Activated CD4-positive, CD25-positive, alpha-beta regulatory T cell treated with anti-CD3 and anti-CD28 coated beads, Interleukin-2, amount 50 U/mL, for 72 hours (primary cell): ENCODE data around the gene TTC9B.
A peak's percentile ranks its signal among the peaks of the same experiment; 100 is the strongest.

Source experiments
- DNase-seq: peaks from one replicate; pipeline ENCODE4 v3.0.0; 2021

TTC9B gene

DNA sequence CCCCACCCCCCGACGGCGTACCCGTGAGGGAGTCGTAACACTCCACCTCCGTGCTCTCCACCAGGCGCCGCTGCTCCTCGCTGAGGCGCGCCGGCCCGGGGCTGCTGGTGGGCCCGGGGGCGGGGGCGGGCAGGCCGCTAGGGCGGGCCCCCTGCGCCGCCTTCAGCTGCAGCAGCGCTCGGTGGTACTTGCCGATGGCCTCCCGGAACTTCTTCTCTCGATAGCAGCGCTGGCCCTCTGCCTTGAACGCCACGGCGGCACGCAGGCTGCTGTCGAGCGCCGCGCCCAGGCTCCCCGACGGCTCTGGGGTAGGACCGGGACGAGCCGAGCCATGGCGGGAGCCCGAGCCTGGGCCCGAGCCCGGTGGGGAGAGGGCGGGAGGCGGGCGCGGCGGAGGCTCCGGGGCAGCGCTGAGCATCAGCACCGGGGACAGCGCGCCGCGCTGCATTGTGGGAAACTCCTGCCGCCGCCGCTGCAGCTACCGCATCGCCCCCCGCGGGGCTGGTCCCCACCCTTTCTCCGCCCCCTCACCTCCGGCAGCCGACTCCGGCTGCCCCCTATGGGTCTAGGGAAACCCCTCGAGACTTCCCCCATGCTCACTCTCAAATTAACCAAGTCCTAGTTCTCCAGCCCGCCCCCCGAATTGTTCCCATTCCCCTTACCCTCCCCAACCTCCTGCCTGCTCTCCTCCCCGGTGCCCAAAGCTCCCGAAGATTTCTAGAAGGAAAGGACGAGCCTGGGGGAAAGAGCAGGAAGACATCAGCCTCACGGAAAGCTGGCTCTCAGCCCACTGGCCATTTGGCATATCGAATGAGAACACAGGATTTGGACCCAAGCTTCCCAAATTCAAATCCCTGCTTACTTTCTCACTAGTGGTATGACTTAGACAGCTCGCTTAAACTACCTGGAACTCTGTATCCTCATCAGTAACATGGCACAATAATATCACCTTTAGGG is at the start of gene TTC9B:
TTC9B (minus strand) TSS at position 451 of the 957 bp plus-strand sequence; CDS start at position 448, 3 bp downstream.
- DNase-seq: peak; percentile 64

DNA sequence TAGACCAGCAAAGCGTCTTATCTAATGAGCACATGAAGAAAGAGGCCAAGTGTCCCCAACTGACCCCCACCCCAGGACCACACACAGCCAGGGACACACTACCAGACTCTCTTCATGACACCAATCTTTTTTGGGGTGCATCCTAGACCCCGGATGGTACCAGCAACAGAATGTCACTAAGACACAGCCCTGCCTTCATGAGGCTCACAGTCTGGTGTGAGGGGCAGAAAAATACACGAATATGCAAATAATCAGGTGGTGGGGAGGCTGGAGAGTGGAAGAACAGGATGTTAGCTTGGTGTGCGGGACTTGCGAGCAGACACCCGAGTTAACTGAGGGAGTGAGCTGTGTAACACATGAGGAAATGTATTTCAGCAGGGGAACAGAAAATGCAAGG is 49.4 kb upstream of the TTC9B start:
- no peak for DNase-seq

DNA sequence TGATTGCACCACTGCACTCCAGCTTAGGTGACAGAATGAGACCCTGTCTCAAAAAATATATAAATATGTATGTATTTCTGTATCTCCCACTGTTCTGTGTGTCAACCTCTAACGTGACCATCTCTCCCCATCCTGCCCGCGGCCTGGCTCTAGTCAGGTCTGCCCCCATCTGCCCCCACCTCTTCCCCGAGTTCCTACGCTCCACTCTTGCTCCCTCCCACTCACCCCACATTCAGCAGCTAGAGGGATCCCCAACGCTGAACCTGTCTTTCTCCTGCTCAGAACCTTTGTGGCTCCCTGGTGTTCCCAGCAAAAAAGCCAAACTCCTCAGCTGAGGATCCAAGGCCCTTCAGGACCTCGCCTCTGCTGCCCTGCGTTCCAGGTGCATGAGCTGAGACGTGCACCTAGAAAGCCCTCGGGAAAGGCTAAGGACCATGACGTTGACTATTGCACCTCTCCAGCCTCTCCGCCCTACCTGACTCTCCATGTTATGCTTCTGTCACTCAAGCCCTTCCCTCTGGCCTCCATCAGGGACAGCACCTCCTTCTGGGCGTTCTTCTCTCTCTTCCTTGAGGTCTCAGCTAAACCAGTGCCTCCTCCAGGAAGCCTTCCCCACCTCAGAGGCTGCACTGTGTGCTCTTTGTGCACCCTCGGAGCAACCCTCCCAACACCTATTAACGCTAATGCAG is 48.9 kb upstream of the TTC9B start:
- no peak for DNase-seq

DNA sequence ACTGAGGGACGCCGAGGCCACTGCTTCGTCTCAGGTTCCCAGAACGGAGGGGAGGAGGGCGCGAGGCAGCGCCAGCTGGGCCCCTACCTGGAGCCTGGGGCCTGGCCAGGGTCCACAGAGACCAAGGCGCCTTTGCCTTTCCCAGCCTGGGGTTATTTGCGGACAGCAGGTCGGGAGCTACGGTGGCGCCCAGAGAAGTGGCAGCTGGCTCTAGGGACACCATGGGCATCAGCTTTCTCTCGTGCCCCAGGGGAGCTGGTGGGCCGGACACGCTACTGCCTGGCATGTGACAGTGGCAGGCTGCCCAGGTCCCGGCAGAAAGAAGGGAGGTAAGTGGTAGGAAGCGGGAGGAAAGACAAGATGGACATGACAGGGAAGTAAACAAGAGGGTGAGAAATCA is 47.9 kb upstream of the TTC9B start:
- DNase-seq: no peak

DNA sequence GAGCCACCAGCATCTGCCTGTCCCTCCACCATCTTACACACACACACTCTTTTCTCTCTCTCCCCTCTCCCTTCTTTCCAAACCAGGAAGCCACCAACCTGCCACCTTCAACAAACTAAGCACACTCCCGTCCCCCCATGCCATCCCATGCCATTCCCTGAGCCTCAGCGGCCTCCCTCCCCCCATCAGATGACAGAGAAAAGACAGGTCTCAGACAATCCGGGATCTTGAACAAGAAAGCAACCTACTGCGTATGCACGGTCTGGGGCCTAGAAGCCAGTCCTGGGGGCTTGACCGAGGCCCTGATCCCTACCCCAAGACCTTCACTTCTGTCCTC is 47.5 kb upstream of the TTC9B start:
- DNase-seq: no peak

DNA sequence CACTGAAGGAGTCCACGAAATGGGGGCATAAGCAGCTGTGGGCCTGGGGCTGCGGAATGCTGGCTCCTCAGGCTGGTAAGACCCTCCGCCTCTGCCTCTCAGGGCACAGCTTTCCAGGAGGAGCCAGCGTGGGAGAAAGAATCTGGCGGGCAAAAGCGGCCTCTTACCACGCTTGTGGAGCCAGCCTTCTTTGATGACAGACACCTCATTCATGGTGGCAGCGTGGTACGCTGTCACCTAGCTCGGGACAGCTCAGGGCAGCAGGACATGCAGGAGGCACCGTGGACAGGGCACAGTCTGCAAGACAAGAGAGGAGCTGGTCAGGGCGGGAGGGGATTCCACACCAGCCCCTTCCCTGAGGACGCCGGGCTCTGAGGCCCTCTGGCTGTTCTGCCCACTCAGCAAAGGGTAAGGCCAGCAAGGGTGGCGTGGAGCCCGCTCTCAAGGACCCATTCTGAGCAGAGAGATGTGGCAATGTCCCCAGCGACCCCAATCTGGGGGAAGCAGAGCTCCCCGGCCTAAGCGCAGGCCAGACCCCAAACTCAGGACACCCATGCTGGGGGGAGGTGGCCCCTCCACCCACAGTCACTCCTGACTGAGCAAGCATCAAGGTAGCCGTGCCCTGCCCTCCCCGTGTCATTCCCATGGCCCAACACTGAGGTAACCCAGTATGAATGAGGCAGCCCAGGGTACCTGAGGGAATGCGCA is 47.0 kb upstream of the TTC9B start:
- DNase-seq: no peak

DNA sequence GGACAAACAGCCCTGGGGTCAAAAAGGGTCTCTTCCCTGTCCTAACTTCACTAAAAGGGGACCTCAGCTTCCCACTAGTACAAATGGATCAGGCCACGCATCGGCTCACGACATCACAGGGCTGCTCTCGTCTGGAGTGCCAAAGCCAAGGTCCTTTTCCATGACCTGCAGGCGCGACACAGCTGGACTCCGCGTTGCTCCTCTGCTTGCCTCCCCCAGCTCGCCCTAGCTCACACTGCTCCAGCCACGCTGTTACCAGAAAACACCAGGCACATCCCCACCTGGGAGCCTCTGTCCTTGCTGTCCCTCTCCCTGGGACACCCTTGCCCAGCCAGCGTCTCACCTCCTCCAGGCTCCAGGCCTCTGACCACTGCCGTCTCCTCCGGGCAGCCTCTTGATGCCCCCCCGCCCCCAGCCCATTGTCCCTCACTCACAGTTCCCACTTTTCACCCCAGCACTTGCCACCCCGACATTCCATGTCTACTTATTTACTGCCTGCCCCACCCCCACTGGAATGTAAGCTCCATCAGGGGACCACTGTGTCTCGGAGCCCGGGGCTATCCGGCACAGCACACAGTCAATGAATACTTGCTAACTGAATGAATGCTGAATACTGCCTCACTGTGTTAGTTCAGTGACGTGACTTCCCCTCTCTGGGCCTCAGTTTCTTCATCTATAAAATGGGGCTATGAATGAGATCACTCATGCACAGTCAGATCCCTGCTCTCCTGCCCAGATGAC is 46.3 kb upstream of the TTC9B start:
- DNase-seq: no peak

DNA sequence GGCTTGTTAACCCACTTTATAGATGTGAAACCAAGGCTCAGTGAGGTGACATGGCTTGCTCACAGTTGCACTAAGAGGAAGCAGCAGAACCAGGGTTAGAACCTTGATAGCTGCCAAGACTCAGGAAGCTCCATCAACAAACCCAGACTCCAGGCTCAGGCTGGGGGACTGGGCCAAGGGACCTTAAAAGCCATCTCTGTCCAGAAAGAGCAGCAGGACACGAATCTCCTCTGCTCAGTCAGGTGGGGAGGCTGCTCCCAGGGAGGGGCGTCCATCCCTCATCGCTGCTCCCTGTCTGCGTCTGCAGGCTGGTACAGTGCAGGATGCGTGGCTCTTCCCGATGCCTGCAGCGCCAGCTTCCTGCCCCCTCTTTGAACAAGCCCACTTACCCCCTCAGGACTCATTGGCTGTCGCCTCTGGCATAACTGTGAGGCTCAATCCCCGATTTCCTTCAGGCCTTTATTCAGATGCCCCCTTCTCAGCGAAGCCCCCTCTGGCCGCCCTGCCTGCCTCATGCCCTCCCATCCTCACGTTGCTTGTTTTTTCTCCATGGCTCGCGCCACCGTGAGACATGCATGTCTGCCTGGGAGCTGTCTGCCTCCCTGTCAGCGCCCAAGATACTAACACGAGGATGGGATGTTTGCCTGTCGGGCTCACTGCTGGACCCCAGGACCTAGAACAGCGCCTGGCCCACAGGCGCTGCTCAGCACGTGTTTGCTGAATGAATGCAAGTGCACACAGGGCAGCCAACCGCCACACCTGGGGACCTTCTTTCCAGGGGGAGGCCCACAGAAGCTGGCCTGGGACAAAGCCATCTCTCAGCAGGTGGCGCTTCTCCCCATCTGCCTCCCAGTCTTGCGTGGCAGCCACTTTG is 45.5 kb upstream of the TTC9B start:
- DNase-seq: no peak

DNA sequence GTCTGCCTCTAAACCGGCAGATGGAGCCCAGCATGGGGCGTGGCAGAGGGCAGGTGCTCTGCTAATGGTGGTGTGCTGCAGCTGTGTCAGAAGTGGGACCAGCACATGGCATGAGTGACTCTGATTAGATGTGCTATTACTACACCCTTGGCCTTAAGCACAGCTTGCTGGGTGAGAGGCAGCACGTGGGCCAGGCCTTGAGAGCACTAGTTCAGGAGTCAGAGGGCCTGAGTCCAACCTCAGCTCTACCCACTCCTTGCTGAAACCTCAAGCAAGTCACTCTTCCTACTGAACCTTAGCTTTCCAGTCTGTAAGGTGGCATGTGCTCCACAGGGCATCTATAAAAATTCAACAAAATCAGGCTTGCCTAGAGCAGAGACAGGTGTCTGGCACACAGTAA is 44.2 kb upstream of the TTC9B start:
- no peak for DNase-seq

DNA sequence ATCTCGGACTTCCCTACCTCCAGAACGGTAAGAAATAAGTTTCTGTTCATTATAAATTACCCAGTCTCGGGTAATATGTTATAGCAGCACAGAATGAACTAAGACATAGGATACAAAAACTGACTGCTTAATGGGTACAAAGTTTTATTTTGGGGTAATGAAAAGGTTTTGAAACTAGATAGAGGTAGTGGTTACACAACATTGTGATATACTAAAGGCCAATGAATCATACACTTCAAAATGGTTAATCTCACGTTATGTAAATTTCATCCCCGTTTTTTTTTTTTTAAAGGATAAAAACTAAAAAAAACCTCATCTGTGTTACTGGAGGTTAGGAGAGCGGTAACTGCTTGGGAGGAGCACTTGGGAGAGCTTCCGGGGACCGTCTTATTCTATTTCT is 43.4 kb upstream of the TTC9B start:
- DNase-seq: no peak

DNA sequence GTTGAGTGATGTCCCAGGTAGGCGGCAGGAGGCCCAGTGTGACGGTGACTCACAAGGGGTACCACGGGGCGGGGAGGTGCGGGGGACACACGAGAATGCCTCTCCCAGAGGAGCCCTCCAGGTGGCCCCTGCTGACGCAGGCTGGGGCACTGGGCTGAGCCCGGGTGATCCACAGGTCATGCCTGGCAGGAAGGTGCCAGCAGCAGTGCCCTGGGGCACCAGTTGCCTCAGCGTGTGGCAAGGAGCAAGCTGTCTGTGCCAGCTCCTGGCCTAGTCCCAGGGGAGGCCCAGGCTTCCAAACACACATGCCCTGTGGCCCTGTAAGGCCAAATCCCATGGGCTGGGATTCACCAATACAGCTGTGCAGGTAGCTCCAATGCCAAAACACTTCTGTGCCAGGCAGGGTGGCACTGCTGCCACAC is 38.9 kb upstream of the TTC9B start:
- DNase-seq: no peak

DNA sequence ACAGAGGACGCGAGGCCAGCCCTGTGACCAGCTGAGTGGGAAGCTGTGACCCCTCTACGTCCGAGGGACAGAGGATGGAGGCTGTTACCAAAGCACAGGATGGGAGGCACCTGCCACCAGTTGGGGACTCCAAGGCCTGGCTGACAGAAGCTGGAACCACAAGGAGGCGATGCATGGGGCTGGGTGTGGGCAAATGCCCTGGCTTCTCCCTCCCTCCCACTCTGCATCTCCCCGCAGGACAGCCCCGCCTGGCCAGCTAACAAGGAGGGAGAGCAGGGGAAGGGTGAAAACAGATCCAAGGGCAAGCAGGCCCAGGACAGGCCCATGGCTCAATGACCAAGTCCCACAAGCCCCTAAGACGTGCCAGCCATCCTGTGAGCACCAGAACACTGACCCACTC is 38.3 kb upstream of the TTC9B start:
- DNase-seq: no peak

DNA sequence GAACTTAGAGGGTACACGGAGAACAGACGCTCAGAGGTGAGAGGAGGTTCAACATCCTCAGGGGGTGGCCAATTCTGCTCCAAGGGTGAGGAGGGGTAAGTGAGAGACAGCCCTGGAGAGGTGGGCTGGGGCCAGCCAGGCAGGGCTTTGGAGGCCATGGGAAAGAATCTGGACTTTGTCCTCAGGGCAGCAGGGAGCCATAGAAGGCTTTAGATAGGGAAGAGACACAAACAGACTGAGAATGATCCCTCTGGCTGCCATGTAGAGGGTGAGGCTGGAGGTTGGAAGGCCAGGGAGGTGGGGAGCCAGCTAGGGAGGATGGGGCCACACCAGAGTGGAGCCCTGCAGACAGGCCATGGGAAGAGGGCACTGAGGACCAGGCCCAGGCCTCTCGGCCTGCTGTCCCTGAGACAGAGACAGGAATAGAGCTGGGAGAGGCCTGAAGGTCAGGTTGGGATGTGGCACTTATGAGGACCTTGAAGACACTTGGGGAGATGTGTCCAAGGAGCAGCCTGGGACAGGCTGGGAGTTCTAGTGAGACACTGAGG is 37.5 kb upstream of the TTC9B start:
- DNase-seq: no peak

DNA sequence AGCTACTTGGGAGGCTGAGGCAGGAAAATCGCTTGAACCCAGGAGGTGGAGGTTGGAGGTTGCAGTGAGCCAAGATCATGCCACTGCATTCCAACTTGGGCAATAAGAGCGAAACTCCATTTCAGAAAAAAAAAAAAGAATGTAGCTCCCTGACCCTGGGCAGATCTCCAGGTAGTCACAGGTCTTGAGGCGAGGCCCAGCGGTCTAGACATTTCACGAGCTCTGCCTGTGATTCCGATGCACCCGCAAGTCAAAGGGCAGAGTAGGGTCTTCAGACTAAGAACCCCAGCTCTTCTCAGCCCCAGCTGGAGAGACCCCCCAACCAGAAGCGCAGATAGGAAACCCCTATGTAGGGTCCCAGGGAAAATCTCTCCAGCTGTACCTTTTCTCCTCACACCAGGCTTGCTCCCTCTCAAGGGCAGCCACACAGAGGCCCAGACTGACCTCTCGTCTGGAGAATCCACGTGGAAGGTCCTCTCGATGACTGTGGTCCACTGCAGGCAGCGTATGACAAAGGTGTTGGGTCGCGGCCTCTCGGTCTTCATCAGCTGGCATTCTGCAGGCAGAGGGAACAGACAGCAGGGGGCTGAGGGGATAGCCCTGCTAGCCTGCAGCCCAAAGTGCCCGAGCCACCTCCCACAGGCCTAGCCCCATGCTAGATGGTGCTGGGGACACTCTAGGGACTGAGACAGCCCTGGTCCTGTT is 36.7 kb upstream of the TTC9B start:
- DNase-seq: no peak

DNA sequence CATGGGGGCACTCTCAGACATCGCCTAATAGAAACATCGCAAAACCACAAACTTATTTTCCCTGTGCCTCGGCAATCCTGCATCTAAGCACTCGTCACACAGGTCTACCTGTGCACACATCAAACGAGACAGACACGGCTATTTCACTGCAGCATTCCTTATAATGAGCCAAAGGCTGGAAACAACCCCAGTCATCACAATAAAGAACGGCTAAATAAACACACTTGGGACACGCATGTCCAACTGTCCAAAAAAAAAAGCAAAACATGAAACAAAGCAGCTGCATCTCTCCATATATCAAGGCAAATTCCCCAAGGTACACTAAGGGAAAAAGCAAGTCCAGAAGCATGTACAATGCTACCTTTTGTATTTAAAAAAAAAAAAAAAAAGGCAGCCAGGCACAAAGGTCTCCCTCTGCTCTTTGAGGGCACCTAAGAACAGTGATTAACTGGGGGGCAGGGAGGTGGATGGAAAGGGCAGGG is 35.5 kb upstream of the TTC9B start:
- no peak for DNase-seq

DNA sequence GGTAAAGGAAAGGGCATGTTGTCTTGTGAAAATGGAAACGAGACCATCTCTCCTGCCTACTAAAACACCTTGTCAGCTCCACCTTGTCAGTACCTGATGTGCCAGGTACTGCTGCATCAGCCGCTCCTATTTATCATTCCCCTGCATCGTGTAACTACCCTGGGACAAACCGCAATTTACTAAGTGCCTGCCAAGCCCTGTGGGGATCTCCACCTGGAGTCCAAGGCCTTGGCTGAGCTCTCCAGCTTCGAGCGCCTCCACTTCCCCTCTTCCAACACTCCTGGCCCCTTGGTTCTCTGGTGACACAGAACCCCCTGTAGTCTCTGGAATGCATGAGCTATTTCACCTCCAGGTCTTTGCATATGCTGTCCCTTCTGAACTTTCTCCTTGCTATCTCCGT is 34.2 kb upstream of the TTC9B start:
- DNase-seq: no peak

DNA sequence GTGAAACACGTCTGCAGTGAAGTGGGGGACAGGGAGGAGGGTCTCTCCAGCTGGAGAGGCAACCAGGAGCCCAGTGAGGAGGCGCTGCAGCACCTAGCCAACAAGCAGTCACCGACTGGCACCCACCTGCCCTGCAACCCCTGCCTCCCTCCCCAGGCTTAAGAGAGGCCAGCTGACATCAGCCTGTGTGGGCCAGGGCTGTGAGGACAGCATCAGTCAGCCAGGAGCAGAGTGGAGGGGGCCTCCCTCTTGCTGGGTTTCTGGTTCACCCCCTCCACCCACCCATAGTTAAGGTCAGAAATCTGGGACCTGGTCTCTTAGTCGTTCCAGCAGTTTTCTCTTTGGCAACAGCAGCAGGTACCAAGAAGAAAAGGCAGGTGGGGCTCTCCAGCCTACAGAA is 33.8 kb upstream of the TTC9B start:
- no peak for DNase-seq

DNA sequence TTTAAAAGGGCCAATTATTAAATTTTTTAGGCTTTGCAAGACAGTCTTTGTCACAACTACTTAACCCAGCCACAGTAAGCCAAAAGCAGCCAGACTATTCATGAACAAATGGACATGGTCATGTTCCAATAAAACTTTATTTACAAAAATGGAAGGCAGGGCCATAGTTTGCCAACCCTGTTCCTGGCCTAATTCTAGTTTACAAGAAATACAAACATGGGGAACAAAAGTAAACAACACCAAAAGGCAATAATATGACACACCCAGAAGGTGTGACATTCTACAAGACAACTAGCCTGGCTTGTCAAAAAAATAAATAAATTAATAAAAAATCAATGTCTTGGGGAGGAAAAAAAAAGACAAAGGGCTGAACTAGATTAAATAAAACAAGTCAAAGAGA is 33.1 kb upstream of the TTC9B start:
- no peak for DNase-seq

DNA sequence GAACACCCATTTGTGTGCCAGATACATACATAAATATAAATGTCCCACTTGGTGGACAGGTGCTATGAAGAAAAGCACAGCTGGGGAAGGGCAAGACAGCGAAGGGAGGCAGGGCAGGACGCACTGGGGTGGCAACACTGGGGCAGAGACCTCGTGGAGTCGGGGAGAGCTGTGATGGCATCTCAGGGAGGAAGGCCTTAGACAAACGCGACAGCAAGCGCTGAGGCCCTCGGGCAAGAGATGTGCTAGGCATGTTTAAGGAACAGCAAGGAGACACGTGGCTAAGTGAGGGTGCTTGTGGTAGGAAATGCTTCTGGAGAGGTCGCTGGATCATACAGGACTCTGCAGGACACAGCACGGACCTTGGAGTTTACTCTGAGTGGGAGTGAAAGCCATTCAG is 31.6 kb upstream of the TTC9B start:
- no peak for DNase-seq

DNA sequence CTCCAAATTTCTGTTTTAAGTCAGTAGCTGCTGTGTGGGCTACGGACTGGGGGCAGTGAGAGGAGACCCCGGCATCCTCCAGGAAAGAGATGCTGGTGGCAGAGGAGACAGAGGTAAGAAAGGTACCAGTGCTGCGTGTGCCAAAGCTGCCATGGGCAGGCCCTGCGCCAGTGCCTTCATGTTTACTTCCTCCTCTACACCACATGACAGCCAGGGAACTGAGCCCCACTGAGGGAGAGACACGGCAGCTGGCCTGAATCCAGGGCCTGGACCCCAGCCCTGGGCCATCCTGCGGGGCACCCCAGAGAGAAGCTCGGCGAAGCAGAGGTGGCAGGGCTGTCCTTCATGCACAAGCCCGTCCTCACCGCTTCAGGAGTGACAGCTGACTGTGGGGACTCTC is 31.0 kb upstream of the TTC9B start:
- DNase-seq: no peak

DNA sequence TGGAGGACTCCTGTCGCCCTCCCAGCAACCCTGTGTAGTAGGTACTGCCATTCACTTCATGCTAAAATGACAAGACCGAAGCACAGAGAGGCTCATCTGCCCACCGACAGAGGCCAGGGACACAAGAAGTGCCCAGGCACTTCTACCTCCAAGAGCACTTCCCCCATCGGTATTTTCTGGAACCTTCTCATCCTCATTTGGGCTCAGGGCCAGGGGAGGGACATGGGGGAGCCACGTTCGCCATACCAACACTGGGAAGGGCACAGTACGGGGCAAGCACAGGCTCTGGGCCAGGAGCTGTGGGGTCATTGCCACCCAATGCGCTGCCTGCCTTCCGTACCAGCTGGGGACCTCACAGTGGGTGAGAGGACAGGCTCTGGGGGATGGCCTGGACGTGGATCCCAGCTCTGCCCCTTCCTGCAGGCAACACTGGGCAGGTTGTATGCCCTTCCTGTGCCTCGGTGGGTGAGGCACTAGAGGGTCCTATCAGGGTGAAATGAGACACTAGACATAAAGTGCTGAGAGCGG is 29.6 kb upstream of the TTC9B start:
- no peak for DNase-seq
